8988T (cell line): ENCODE data around the gene FXYD7.
"Not testable (repeated sequence)": the region's sequence is repeated elsewhere in the genome, so short reads cannot be mapped to it uniquely, and the experiment has no call there.

ENCODE experiments used
- DNase-seq: peaks from one replicate; pipeline ENCODE4 v3.0.0; 2011

FXYD7 gene

GRCh38 chr19:35128398-35129057 is 14.5 kb upstream of the FXYD7 start:
- DNase-seq: no peak

GRCh38 chr19:35129724-35130274 is 13.3 kb upstream of the FXYD7 start:
- DNase-seq: not testable (repeated sequence)

- no peak for DNase-seq
These were observed 12.0 kb upstream of the FXYD7 start for GRCh38 chr19:35130761-35131720.

- DNase-seq: no peak
These were observed 10.8 kb upstream of the FXYD7 start for GRCh38 chr19:35132254-35132653.

GRCh38 chr19:35133826-35134225 is 9.2 kb upstream of the FXYD7 start:
- no peak for DNase-seq

GRCh38 chr19:35134601-35135242 is 8.3 kb upstream of the FXYD7 start, which contains the start of gene LGI4:
LGI4 (minus strand) TSS chr19:35135059; CDS start chr19:35134680, 379 bp downstream.
- DNase-seq: no peak

- DNase-seq: peak; percentile 99
These were observed 7.6 kb upstream of the FXYD7 start for GRCh38 chr19:35135389-35135909.

GRCh38 chr19:35136231-35136630 is 6.8 kb upstream of the FXYD7 start:
- DNase-seq: no peak

GRCh38 chr19:35136977-35137702 is 5.9 kb upstream of the FXYD7 start:
- DNase-seq: no peak

GRCh38 chr19:35138305-35138892 is 4.7 kb upstream of the FXYD7 start, which contains the start of gene FXYD1:
FXYD1 (plus strand) TSS chr19:35138824; CDS start chr19:35140080, 1,256 bp downstream.
- DNase-seq: no peak

GRCh38 chr19:35140207-35140961 is 2.7 kb upstream of the FXYD7 start:
- DNase-seq: no peak

GRCh38 chr19:35140962-35141836 is 1.9 kb upstream of the FXYD7 start:
- DNase-seq: peak; percentile 100

GRCh38 chr19:35141837-35142605 is 1.0 kb upstream of the FXYD7 start:
- no peak for DNase-seq

GRCh38 chr19:35142606-35143230 is 337 bp upstream of the FXYD7 start:
- DNase-seq: peak; percentile 81

- DNase-seq: no peak
These were observed 763 bp downstream of the FXYD7 start for GRCh38 chr19:35143818-35144217.

- DNase-seq: no peak
These were observed 1.2 kb downstream of the FXYD7 start for GRCh38 chr19:35144259-35144599.

GRCh38 chr19:35144600-35145436 is 1.8 kb downstream of the FXYD7 start:
- peak; percentile 84 for DNase-seq
